GM19193 (cell line): Measurements from ENCODE around the gene SDHAF4.

Source experiments
- POLR2A ChIP-seq: IDR thresholded peaks from 4 replicates; pipeline ENCODE4 v1.6.1; 2011; ENCODE audit not compliant: insufficient read depth, insufficient read length; ENCODE audit errors: extremely low read depth

Gene SDHAF4

DNA sequence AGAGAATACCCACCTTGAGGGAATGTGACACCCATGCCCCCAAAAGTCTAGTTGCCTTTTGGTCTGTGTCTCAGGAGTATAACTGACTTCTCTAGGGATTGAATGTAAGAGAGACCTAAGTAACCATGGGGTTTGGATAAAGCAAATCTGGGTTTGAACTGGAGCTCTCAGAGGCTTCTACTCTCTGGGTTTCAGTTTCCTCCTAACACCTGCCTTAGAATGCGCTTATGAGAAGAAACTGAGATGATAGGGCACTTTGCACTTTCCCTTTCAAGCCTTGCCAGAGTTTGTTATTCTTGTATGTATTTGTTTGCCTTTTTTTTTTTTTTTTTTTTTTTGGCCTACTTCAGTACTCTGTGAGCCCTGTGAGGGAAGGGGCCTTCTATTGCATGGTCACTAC, 19.4 kb downstream of the SDHAF4 start:
- TF ChIP-seq POLR2A = no peak

DNA sequence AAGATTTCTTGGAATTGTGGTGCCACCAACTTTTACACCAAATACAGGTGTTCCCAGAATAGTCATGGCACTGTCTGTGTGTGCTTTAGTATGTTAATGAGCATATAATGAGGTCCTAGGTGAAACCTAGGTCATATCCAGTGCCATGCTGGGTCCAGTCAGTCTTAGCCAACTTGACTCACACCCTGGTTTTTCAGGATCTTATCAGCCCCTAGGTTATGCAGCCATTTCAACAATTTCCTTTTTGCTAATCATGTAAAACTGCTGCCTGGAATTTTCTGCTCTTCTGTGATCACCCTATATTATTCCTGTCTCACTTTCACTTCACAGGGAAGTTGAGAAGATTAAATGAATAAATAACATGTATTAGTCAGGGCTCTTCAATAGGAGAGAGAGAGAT, 23.7 kb downstream of the SDHAF4 start:
- TF ChIP-seq POLR2A = no peak

DNA sequence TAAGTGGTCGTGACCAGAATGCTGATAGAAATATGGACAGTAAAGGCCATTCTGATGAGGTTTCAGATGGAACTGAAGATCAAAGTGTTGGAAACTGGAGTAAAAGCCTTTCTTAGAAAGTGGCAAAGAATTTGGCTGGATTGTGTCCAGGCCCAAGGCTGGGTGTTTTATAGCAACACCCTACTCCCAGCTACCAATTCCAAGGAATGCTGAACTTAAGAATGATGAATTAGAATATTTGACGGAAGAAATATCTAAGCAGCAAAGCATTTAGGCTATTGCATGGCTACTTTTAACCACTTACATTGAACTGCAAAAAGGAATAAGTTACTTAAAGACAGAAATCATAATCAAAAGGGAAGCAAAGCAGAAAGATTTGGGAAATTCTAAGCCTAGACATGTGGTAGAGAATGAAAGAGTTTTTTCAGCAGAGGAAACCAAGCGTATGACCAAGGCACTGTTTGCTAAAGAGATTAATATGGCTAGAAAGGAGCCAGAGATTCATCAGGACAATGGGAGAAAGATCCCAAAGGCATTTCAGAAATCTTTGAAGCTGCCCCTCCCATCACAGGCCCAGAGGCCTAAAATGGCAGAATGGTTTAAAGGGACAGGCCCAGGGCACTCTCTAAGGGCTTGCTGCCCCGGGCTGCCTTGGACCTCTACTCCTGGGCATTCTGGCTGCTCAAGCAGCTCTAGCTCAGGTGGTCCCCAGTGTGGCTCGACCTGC, 25.8 kb downstream of the SDHAF4 start:
- TF ChIP-seq POLR2A = no peak

DNA sequence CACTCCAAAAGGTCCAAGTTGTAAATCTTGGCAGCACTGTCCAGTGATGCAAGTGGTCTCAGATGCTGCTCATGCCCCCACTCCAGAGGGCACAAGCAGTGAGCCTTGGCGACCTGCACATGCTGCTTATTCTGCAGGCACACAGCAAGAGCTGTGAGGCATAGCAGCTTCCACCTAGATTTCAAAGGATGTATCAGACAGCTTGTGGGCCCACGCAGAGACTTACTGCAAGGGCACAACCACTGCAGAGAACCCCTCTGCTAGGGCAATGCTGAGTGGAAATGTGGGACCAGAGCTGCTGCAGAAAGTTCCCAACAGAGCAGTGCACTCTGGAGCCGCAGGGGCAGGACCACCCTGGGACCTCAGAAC, 26.4 kb downstream of the SDHAF4 start:
- no peak for TF ChIP-seq POLR2A

DNA sequence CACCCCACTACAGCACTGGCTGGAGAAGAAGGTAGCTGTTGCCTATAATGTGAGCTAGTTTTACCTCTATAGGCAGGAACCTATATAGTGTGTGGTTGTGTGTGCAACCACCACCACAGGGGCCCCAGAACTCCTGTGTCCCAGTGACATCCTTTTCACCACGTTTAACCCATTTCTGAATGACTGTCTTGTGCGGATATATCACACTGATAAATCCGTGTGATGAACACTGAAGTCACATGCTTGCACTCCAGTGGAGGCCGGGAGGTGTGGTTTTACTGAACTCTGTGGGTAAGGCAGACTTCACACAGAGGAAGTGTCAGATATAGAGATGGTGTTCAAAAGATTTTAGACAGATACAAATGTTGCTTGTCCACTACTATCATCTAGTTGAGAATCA, 32.5 kb downstream of the SDHAF4 start:
- TF ChIP-seq POLR2A = no peak

DNA sequence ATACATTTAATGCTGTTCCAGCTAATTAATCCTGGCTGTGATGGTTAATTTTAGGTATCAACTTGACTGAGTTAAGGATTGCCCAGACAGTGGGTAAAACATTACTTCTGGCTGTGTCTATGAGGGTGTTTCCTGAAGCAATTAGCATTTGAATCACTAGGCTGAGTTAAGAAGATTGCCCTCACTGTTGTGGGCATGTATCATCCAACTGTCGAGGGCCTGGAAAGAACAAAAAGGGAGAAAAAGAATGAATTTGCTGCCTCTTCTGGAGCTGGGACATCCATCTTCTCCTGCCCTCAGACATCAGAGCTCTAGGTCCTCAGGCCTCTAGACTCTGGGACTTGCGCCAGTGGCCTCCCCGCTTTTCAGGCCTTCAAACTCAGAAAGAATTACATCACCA, 34.3 kb downstream of the SDHAF4 start:
- TF ChIP-seq POLR2A = no peak

GRCh38 chr6:70604254-70604653, 37.5 kb downstream of the SDHAF4 start:
- TF ChIP-seq POLR2A = no peak

DNA sequence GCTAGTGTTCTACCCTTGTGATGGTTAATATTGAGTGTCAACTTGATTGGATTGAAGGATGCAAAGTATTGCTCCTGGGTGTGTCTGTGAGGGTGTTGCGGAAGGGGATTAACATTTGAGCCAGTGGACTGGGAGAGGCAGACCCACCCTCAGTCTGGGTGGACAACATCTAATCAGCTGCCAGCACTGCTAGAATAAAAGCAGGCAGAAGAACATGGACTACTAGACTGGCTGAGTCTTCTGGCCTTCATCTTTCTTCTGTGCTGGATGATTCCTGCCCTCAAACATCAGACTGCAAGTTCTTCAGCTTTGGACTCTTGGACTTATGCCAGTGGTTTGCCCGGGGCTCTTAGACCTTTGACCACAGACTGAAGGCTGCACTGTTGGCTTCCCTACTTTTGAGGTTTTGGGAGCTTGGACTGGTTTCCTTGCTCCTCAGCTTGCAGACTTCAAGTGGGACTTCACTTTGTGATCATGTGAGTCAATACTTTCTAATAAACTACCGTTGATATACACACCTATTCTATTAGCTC, 50.1 kb downstream of the SDHAF4 start:
- TF ChIP-seq POLR2A = no peak

- TF ChIP-seq POLR2A = no peak
Measured at GRCh38 chr6:70620746-70621145, 54.0 kb downstream of the SDHAF4 start.

DNA sequence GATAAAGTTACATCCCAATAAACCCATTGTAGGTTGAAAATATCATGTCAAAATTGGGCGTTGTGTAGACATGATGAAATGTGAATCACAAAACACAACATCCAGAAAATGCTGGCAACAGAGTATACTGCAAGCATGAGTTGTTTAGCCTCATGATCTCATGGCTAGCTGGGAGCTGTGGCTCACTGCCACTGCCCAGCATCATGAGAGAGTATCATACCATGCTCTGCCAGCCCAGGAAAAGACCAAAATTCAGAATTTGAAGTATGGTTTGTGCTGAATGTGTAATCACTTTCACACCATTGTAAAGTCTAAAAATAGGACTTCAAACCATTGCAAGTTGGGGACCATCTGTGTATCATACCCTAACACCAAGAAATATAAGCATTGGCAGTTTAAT, 55.7 kb downstream of the SDHAF4 start:
- TF ChIP-seq POLR2A = no peak

- TF ChIP-seq POLR2A = no peak
Measured at GRCh38 chr6:70625436-70625835, 58.7 kb downstream of the SDHAF4 start.

DNA sequence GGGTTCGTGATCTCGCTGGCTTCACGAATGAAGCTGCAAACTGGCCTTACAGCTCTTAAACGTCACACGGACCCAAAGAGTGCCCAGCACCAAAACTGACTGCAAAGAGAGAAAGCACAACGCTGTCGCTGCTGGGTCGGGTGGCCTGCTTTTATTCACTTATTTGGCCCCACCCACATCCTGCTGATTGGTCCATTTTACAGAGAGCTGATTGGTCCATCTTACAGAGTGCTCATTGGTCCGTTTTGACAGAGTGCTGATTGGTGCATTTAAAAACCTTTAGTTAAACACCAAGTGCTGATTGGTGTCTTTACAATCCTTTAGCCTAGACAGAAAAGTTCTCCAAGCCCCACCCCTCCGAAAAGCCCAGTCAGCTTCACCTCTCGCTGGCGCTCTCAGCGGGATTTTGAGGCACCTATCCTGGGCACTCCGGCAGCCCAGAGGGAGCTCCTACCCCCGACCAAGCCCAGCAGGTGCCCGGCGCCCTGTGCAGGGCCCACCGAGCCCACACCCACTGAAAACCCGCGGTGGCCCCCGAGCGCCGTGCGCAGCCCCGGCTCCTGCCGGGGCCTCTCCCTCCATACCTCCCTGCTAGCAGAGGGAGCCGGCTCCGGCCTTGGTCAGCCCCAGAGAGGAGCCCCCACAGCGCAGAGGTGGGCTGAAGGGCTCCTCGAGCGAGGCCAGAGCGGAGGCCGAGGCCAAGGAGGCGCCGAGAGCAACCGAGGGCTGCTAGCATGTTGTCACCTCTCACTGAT, 60.9 kb downstream of the SDHAF4 start:
- no peak for TF ChIP-seq POLR2A

GRCh38 chr6:70629929-70630328, 63.2 kb downstream of the SDHAF4 start:
- TF ChIP-seq POLR2A = no peak

- no peak for TF ChIP-seq POLR2A
Measured at GRCh38 chr6:70633870-70634269, 67.1 kb downstream of the SDHAF4 start.

DNA sequence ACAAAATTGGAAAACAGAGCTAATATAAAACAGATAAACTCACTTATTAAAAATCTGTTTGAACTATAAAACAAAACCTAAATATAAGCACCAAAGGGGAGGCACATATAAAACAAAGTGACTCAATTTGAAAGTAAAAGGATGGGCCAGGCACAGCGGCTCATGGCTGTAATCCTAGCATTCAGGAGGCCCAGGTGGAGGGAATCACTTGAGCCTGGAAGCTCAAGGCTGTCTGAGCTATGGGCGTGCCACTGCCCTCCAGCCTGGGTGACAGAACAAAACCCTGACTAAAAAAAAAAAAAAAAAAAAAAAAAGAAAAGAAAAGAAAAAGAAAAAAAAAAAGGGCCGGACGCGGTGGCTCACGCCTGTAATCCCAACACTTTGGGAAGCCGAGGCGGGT, 69.9 kb downstream of the SDHAF4 start:
- TF ChIP-seq POLR2A = no peak

DNA sequence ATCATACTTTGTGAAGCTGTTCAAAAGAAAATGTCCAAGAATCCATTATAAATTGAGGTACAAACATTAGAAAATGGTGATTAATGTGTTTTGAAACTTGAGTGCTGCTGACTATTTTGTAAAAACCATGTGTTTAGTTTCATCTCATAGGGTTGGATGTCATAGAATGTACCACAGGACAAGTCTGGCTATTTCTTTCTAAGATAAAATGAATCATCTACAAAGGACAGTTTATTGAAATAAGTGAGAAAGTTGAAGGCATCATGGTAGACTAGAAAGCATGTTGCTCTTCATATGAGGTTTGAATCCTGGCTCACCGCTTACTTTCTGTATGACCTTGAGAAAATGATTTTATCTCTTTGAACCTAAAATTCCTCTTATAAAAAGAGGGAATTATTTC, 71.7 kb downstream of the SDHAF4 start:
- TF ChIP-seq POLR2A = no peak
